Body of pancreas (tissue), 4 donors: ENCODE results near the gene NEUROD4. TPM values are rescaled to one million over a fixed set of nuclear protein-coding genes. Genes with fewer than 3 reads are reported as not detected.

Experiments used
- ATAC-seq: fragments of 150-250 bp; one replicate; pipeline ENCODE4 v1.9.1; 2016
- DNase-seq, 4 donors: peaks; one replicate each; pipeline ENCODE4 v3.0.0-alpha.2; 2019
- H3K27ac ChIP-seq, 4 donors: fragments of 200-600 bp; sonication (generic); 1 replicate in 3 of 4; 2 replicates in 1 of 4; pipeline versions ENCODE4 v1.5.1 to v1.6.1; 2016 to 2019; ENCODE audit warnings: mild to moderate bottlenecking in 1 of 4, mixed read lengths in 1 of 4, moderate library complexity in 1 of 4
- H3K27me3 ChIP-seq, 2 donors: fragments of 200-600 bp; sonication (generic); one replicate each; pipeline ENCODE4 v1.6.0; 2016; ENCODE audit warnings: mild to moderate bottlenecking in 1 of 2
- H3K36me3 ChIP-seq, 2 donors: fragments of 200-600 bp; sonication (generic); replicated peaks in 1 of 2; 2 replicates each; pipeline ENCODE4 v1.5.1; 2016; ENCODE audit warnings: low read depth in 2 of 2; ENCODE audit not compliant: insufficient read depth in 1 of 2
- H3K4me1 ChIP-seq: fragments of 200-600 bp; sonication (generic); one replicate; pipeline ENCODE4 v1.6.0; 2016
- H3K4me3 ChIP-seq, 2 donors: fragments of 200-600 bp; sonication (generic); 1 replicate in 1 of 2; 2 replicates in 1 of 2; pipeline ENCODE4 v1.5.1; 2016 to 2019
- H3K9me3 ChIP-seq, 3 donors: fragments of 200-600 bp; sonication (generic); 1 replicate in 2 of 3; 2 replicates in 1 of 3; pipeline ENCODE4 v1.5.1; 2016
- CTCF ChIP-seq, 7 experiments: fragments of 450-650 bp in 4 of 7; fragments of 200-600 bp in 3 of 7; sonication (generic) in 3 of 7; IDR thresholded peaks; one replicate each; pipeline ENCODE4 v1.5.1; 2016 to 2019; ENCODE audit warnings: antibody characterized with exemption in 7 of 7
- POLR2A ChIP-seq, 3 donors: fragments of 450-650 bp; IDR thresholded peaks; one replicate each; pipeline ENCODE4 v1.6.1; 2016; ENCODE audit warnings: antibody characterized with exemption in 3 of 3, mild to moderate bottlenecking in 2 of 3
- WGBS, 2 donors: methylation state at CpG; one replicate each; pipeline ENCODE4 v1.1.5; 2017; 5-methylcytosine and 5-hydroxymethylcytosine counted together
- intact Hi-C: fragments of 100-400 bp; cut with DNase I; formaldehyde crosslinking; loops from one replicate; pipeline ENCODE4 v1.15.1; 2023
- total RNA-seq, 2 donors: library from RNA; depleted of rRNA; stranded (reverse); fragments of >200 nt; gene quantifications; one replicate each; pipeline ENCODE4 v1.1.0, GENCODE V29; 2016

The NEUROD4 gene
- total RNA-seq, 2 donors from 2014 or later = not detected

GRCh38 chr12:55034218-55034617 lies 14.4 kb downstream of the NEUROD4 start:
- ATAC-seq = no peak
- Histone ChIP-seq H3K4me1 (peaks cover 7% of the 10 kb centered on the region), H3K4me3 (no peak overlapping the region), H3K27ac (no peak overlapping the region), H3K27me3 (no peaks in the 10 kb centered on the region), H3K9me3 (no peaks in the 10 kb centered on the region), H3K36me3 (no peaks in the 10 kb centered on the region)
- TF ChIP-seq CTCF (IDR thresholded peaks at IDR 0.05) = no peak
- no peak for TF ChIP-seq POLR2A (IDR thresholded peaks at IDR 0.05)
- 63 to 87% methylated on average over 5 to 6 of the region's 6 CpGs for WGBS, 2 donors
- DNase-seq = no peak
- intact Hi-C loops = no loop called here

- no peak for TF ChIP-seq CTCF (IDR thresholded peaks at IDR 0.05)
- TF ChIP-seq POLR2A (IDR thresholded peaks at IDR 0.05) = no peak
- Histone ChIP-seq H3K27ac (no peak overlapping the region), H3K36me3 (no peaks in the 10 kb centered on the region), H3K4me3 (no peak overlapping the region), H3K4me1 (peaks cover 7% of the 10 kb centered on the region), H3K9me3 (no peaks in the 10 kb centered on the region), H3K27me3 (no peaks in the 10 kb centered on the region)
- 74 to 82% methylated on average over 5 of the region's 5 CpGs for WGBS, 2 donors
- ATAC-seq = no peak
- DNase-seq = no peak
- intact Hi-C loops = no loop called here
These were observed 16.7 kb downstream of the NEUROD4 start for GRCh38 chr12:55036326-55037115.

GRCh38 chr12:55037351-55037987 lies 17.7 kb downstream of the NEUROD4 start:
- H3K27me3 ChIP-seq = no peaks in the 10 kb centered on the region
- ATAC-seq = peak; percentile 35
- peak in 2 of 7 experiments; percentile 9 to 18 for TF ChIP-seq CTCF (IDR thresholded peaks at IDR 0.05)
- TF ChIP-seq POLR2A (IDR thresholded peaks at IDR 0.05) = no peak
- H3K4me3 ChIP-seq = no peak overlapping the region
- H3K27ac ChIP-seq = no peak overlapping the region
- peak in 3 of 4 donors; percentile 30 to 59 (median 53) for DNase-seq
- H3K36me3 ChIP-seq = no peaks in the 10 kb centered on the region
- H3K4me1 ChIP-seq = peaks cover 7% of the 10 kb centered on the region
- intact Hi-C loops = no loop called here
- 28 to 34% methylated on average over 5 of the region's 5 CpGs for WGBS, 2 donors
- no peaks in the 10 kb centered on the region for H3K9me3 ChIP-seq

GRCh38 chr12:55039395-55040354 lies 19.9 kb downstream of the NEUROD4 start:
- Histone ChIP-seq H3K4me3 (no peak overlapping the region), H3K4me1 (peaks cover 7% of the 10 kb centered on the region), H3K9me3 (no peaks in the 10 kb centered on the region), H3K36me3 (no peaks in the 10 kb centered on the region), H3K27ac (no peak overlapping the region), H3K27me3 (no peaks in the 10 kb centered on the region)
- WGBS, 2 donors = 58 to 64% methylated on average over 10 of the region's 10 CpGs
- intact Hi-C loops = no loop called here
- no peak for ATAC-seq
- TF ChIP-seq POLR2A (IDR thresholded peaks at IDR 0.05) = no peak
- no peak for TF ChIP-seq CTCF (IDR thresholded peaks at IDR 0.05)
- DNase-seq = no peak
